Measurements from ENCODE around the gene RPS6KA1.
"Not testable (repeated sequence)": the region's sequence is repeated elsewhere in the genome, so short reads cannot be mapped to it uniquely, and the experiment has no call there.

The RPS6KA1 gene

DNA sequence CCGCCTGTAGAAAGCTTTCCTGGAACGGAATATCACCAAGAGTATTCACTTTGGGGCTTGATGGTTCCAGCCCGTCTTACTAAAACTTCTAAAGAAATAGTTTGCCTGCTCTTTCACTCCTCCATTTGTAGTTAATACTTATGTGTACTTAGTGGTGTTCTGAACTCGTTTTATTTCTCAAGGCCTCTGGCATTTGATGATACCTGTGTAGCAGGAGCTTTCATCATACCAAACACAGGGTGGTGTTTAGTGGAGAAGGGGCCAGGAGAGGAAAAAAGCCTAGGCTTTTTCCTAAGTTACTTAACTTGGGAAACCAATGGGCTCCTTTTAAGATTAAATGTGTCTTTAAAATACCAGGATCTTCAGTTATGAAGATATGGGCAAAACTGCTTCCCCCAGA lies 74.3 kb downstream of the RPS6KA1 start:
- DNase-seq, result no peak

DNA sequence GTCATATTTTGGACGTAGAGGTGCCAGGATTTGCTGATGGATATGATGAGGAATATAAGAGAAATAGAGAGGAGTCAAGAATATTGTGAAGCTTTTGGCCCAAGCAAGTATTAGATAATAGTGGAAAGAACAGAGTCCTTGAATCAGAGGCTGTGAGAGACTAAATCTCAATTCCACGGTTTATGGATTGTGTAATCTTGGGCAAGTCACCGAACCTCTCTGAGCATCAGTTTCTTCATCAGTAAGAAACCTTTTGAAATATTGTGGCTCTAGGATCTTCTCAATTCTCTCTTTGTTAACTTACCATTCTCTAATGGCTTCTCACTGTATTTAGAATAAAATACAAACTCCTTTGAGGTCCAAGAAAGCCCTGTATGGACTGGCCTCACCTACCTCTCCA lies 77.6 kb downstream of the RPS6KA1 start:
- DNase-seq, result no peak

DNA sequence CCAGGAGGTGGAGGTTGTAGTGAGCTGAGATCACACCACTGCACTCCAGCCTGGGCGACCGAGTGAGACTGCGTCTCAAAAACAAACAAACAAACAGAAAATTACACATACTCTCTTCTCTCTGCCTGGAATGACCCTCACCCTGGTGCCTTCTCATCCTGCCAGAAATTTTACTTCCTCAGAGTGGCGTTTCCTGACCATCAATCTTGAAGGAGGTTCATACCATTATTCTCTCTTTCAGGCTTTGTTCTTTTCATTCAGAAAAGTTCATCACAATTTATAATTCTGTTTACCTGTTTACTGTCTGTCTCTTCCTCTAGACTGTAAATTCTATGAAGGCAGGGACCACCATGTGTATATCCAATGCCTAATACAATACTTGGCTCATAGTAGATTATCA lies 79.3 kb downstream of the RPS6KA1 start:
- DNase-seq, result no peak

DNA sequence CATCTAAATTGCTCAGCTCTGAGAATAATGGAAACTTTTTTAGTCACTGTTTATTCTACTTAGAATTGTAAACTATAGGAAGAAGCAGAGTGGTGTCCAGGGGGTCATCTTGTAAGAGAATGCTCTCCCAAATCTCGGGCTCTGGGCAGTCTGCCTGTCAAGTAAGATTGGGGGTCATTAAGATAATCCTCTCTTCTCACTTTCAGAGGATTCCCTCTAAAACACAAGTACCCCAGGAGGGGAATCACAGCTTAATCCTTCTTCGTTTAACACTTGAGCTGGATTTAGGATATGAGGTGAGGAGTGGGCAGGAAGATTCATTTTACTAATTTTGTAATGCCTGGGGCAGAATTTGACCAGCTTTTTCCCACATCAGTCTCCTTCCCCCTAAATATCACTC lies 81.2 kb downstream of the RPS6KA1 start:
- no peak for DNase-seq

DNA sequence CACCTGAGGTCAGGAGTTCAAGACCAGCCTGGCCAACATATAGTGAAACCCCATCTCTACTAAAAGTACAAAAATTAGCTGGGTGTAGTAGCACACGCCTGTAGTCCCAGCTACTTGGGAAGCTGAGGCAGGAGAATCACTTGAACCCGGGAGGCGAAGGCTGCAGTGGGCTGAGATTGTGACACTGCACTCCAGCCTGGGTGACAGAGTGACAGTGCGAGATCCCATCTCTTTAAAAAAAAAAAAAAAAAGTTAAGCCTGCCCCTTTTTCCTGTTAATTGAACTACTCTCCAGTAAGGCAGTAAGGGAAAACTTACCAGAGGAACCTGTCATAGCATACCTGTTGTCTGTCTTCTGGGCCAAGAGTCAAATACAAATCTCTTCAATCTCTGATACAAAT lies 83.1 kb downstream of the RPS6KA1 start:
- DNase-seq, result not testable (repeated sequence)

DNA sequence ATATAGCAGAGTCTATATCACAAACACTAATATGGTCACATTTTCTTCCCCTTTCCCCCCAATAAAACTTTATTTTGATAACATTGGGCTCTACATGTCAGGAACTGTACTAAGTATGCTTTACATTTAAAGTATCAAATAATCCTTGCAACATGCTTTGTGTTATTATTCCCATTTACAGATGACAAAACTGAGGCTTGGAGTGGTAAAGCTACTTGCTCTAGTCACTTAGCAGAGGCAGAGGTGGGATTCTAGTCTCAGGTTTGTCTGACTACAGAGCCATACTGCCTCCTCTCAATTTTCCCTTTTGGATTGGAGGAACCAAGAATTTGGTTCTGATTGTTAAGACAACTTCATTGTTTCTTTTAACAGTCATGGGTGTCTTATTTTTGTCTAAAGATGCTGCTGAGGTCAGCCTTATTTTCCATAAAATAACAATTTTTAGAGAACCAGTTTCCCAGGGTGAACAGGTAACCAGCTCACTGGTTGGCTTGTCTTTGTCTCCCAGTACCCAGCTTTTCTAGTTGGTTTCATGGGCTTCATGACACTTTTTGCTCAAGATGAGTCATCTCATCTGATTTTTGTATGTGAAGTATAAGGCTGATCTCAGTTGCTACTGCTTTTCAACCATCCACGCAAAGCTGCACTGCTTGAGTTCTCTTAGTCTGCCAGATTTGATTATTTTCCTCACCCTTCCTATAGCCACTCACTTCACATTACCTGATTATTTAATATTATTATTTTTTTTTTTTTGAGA lies 85.3 kb downstream of the RPS6KA1 start:
- peak; percentile 26 for DNase-seq

DNA sequence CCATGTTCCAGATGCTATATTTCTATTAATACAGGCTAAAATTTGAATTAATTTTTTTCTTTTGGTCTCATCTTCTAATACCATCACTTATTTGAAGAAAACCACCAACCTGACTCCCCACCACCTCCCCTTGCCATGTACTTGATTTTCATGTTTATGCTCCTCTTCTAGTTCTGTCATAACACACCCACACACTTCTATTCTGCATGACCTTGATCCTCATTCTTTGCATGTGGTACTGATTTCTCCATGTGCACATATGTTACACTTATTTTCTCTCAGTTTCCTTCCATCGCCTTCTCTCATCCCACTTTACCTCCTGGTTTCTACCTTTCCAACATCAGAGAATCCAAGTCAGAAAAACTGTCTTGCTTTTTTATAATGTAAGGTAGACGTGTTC lies 87.3 kb downstream of the RPS6KA1 start:
- no peak for DNase-seq

DNA sequence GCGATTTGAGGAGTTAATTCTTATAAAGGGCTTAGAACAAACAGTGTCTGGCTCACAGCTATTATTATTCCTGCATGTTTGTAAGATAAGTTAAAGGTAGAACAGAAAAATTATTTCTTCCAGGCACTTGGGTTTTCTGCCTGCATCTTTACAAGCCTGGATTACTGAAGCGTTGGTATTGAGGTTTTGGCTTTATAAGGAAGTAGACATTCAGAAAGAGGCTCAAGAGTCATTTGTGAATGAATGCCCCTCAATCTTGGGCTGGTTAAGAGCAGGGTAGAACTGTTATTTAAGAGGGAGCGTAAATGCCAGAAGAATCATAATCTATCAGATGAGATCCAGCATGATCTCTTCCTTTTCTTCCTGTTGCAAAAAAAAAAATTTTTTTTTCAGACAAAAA lies 89.0 kb downstream of the RPS6KA1 start:
- no peak for DNase-seq

Measured in activated CD4-positive, alpha-beta T cell treated with anti-CD3 and anti-CD28 coated beads, Interleukin-2, Interleukin-6, amounts not matched to agents 100 ng/mL and 50 ng/mL, durations not matched to agents 16 hours and 8 hours (primary cell).